Measurements from ENCODE around the gene FHL1.

The FHL1 gene

GRCh38 chrX:136199365-136199764 lies 52.0 kb downstream of the FHL1 start:
- TF ChIP-seq, protein P1, sequence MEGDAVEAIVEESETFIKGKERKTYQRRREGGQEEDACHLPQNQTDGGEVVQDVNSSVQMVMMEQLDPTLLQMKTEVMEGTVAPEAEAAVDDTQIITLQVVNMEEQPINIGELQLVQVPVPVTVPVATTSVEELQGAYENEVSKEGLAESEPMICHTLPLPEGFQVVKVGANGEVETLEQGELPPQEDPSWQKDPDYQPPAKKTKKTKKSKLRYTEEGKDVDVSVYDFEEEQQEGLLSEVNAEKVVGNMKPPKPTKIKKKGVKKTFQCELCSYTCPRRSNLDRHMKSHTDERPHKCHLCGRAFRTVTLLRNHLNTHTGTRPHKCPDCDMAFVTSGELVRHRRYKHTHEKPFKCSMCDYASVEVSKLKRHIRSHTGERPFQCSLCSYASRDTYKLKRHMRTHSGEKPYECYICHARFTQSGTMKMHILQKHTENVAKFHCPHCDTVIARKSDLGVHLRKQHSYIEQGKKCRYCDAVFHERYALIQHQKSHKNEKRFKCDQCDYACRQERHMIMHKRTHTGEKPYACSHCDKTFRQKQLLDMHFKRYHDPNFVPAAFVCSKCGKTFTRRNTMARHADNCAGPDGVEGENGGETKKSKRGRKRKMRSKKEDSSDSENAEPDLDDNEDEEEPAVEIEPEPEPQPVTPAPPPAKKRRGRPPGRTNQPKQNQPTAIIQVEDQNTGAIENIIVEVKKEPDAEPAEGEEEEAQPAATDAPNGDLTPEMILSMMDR (IDR thresholded peaks at IDR 0.05; ENCODE audit: low read depth, low read length): no peak
- DNase-seq: no peak
- no peaks in the 10 kb centered on the region for H3K27me3 ChIP-seq
- no peaks in the 10 kb centered on the region for H3K4me1 ChIP-seq
- no peak overlapping the region for H3K4me3 ChIP-seq (ENCODE audit: low read depth, low read length)
- H3K9me3 ChIP-seq: no peaks in the 10 kb centered on the region
- H3K36me3 ChIP-seq: no peaks in the 10 kb centered on the region

DNA sequence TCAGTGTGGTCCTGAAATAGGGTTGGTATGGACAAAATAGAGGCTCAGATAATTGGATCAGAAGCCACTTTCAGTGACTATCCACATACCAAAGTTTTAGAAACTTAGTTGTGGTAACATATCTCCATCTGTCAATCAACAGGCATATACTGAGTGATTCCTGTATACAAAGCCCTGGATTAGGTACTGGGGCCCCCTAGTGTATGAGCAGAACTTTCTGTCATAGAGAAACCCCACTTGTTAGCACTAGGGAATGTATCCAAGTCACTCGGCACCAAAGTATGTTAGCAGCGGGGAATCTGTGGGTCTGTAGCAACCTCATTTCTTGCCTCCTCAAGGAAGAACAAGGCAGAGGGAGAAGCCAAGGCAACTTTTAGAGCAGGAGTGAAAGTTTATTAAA lies 53.1 kb downstream of the FHL1 start:
- Histone ChIP-seq H3K4me1 (no peaks in the 10 kb centered on the region), H3K36me3 (no peaks in the 10 kb centered on the region), H3K27me3 (no peaks in the 10 kb centered on the region), H3K9me3 (no peaks in the 10 kb centered on the region), H3K4me3 (ENCODE audit: low read depth, low read length) (no peak overlapping the region)
- TF ChIP-seq, protein P1 (IDR thresholded peaks at IDR 0.05; ENCODE audit: low read depth, low read length): peak; percentile 47
- DNase-seq: no peak

DNA sequence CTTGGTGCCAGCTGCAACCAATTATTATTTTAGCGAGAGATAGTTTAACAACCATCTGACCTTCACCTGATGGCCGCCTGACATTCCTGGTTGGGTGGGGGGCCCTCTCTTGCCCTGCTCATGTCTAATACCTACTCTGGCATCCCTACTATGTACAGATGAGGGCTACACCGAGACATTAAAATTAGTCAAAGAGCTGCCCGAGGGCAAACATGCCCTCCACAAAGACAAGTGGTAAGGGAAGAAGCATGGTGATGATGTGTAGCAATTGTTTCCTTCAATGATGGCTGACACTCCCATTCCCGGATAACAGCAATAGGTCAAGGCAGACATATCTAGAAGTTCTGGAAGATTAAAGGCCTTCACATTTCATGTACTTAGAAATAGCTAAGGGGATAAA lies 54.3 kb downstream of the FHL1 start:
- no peak for DNase-seq
- Histone ChIP-seq H3K9me3 (no peaks in the 10 kb centered on the region), H3K4me3 (ENCODE audit: low read depth, low read length) (no peak overlapping the region), H3K27me3 (no peaks in the 10 kb centered on the region), H3K36me3 (no peaks in the 10 kb centered on the region), H3K4me1 (no peaks in the 10 kb centered on the region)
- TF ChIP-seq, protein P1 (IDR thresholded peaks at IDR 0.05; ENCODE audit: low read depth, low read length): no peak

DNA sequence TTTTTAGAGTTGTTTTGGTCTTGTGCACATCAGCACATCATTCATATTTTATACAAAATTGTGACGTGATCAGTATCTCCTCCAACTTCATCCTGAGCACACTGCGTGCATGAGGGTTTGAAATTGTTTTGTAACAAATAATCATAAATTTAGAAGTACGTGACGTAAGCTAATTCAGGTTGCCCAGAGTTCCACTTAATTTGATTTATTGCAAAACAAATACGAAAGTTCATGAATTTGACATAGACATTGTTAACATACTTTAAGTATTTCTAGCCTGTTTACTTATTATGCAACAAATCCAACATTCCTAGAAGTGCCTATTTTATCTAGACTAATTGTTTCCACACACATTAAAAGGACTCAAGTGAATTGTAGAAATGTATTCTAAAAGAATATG lies 55.6 kb downstream of the FHL1 start:
- Histone ChIP-seq H3K36me3 (peaks cover under 1% of the 10 kb centered on the region), H3K4me3 (ENCODE audit: low read depth, low read length) (no peak overlapping the region), H3K4me1 (no peaks in the 10 kb centered on the region), H3K27me3 (no peaks in the 10 kb centered on the region), H3K9me3 (no peaks in the 10 kb centered on the region)
- no peak for DNase-seq
- TF ChIP-seq, protein P1 (IDR thresholded peaks at IDR 0.05; ENCODE audit: low read depth, low read length): no peak

GRCh38 chrX:136203438-136203837 lies 56.1 kb downstream of the FHL1 start:
- Histone ChIP-seq H3K4me1 (no peaks in the 10 kb centered on the region), H3K27me3 (no peaks in the 10 kb centered on the region), H3K36me3 (peaks cover 5% of the 10 kb centered on the region), H3K9me3 (no peaks in the 10 kb centered on the region), H3K4me3 (ENCODE audit: low read depth, low read length) (no peak overlapping the region)
- no peak for DNase-seq
- TF ChIP-seq, protein P1 (IDR thresholded peaks at IDR 0.05; ENCODE audit: low read depth, low read length): no peak

- TF ChIP-seq, protein P1 (IDR thresholded peaks at IDR 0.05; ENCODE audit: low read depth, low read length): no peak
- peaks cover 5% of the 10 kb centered on the region for H3K36me3 ChIP-seq
- no peaks in the 10 kb centered on the region for H3K4me1 ChIP-seq
- no peak overlapping the region for H3K4me3 ChIP-seq (ENCODE audit: low read depth, low read length)
- H3K9me3 ChIP-seq: no peaks in the 10 kb centered on the region
- no peak for DNase-seq
- no peaks in the 10 kb centered on the region for H3K27me3 ChIP-seq
These were observed 56.6 kb downstream of the FHL1 start for GRCh38 chrX:136203951-136204350.
